Activated CD4-positive, CD25-positive, alpha-beta regulatory T cell (primary cell): Measurements from ENCODE around the gene CCT6B.

ENCODE experiments used
- DNase-seq, 4 experiments: peaks; one replicate each; lab custom pipeline; 2025; lab: John Stamatoyannopoulos, UW

CCT6B gene

DNA sequence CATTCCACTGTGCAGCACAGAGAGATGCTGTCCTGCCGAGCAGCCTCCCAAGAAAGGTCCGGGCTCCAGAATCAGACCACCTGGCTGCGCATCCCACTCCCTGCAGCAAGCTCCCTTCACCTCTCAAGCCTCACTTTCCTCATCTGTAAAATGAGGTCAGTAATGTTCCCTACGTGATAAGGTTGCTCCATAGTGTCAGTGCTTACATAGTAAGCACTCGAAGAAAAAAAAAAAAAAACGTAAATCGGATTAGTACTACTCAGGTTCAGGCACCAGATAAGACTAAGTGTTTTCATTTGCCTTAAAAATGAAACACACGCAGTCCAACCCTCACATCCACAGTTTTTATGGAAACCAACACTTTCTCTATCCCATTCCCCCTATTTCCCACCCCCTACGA lies 76.7 kb downstream of the CCT6B start:
- DNase-seq, result no peak

DNA sequence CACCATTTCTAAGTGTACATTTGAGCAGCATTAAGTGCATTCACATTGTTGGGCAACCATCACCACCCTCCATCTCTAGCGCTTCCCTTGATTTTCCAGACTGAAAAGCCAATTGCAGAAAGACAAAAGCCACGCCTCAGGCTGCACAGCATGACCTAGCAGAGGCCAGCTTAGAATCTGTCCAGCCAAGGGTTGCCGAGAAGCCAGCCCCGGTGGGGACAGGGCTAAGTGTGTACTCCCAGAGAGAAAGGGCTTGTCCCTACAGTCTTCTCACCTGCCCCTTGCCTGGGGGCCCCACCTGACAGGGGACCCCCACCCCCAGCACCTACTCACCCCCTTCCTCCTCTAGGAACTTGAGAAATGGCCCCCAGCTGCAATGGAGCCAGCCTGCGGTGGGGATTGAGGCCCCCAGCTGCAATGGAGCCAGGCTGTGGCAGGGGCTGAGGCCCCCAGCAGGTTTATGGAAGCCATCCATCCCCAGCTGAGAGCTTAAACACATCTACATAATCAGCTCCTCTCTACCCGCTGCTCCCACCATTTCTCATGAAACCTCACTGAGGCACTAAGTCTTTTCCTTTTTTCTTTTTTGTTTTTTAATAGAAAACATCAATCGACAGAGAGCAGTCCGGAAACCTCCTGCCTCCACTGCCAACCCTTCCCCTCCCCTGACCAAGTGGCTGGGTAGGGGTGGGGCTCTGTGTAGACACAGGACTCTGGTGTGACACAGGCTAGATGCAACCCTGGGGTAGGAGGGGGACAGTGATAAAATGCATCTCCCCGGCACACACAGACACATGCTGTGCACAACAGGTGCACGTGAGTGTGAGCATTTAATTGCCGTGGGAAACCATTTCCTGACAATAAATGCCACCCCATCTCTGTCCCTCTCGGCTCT lies 77.9 kb downstream of the CCT6B start:
- DNase-seq, result no peak

- no peak for DNase-seq
Observed at GRCh38 chr17:34879146-34879545, 82.1 kb downstream of the CCT6B start.
